NCI-H1048 (cell line): ENCODE measurements around the gene CSRNP2.
"Not testable (repeated sequence)": the region's sequence is repeated elsewhere in the genome, so short reads cannot be mapped to it uniquely, and the experiment has no call there.

ENCODE experiments used
- DNase-seq: peaks from one replicate; lab custom pipeline; 2025; lab: John Stamatoyannopoulos, UW

The CSRNP2 gene, protein sequence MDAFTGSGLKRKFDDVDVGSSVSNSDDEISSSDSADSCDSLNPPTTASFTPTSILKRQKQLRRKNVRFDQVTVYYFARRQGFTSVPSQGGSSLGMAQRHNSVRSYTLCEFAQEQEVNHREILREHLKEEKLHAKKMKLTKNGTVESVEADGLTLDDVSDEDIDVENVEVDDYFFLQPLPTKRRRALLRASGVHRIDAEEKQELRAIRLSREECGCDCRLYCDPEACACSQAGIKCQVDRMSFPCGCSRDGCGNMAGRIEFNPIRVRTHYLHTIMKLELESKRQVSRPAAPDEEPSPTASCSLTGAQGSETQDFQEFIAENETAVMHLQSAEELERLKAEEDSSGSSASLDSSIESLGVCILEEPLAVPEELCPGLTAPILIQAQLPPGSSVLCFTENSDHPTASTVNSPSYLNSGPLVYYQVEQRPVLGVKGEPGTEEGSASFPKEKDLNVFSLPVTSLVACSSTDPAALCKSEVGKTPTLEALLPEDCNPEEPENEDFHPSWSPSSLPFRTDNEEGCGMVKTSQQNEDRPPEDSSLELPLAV

GRCh38 chr12:51083126-51083833 lies at the start of gene CSRNP2:
Gene CSRNP2 (minus strand): TSS chr12:51083596. CDS start chr12:51076561, 7,035 bp downstream.
- DNase-seq = peak; percentile 88

GRCh38 chr12:51132693-51133092 lies 49.3 kb upstream of the CSRNP2 start:
- DNase-seq = no peak

DNA sequence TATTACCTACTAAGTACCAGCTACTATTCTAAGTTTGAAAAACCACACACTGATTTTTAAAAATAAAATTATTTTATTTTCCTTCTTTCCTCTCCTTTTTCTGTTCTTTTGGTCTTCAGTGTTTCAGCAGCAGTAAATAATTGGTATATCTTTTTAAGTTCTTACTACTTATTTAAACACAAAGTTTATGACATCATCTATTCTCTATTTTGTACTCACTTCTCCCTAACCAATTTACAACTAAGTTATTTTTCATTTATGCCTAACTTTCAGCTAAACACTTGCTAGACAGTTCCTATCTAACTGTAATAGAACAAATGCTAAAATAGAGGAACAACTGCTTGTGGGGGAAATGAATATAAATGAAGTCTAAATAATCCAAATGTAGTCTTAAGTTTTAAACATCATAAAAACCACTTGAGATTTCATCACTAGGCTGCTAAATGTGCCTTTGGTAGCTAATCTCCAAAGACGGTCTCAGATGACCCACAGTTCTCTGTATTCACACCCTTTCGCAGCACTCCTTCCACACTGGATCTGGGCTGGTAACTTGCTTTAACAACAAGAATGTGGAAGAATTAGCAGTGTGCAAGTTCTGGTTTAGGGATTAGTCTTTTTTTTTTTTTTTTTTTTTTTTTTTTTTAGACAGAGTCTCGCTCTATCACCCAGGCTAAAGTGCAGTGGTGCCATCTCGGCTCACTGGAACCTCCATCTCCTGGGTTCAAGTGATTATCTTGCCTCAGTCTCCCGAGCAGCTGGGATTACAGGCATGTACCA lies 48.5 kb upstream of the CSRNP2 start:
- no peak for DNase-seq

- DNase-seq = no peak
These were observed 45.5 kb upstream of the CSRNP2 start for GRCh38 chr12:51128919-51129318.

DNA sequence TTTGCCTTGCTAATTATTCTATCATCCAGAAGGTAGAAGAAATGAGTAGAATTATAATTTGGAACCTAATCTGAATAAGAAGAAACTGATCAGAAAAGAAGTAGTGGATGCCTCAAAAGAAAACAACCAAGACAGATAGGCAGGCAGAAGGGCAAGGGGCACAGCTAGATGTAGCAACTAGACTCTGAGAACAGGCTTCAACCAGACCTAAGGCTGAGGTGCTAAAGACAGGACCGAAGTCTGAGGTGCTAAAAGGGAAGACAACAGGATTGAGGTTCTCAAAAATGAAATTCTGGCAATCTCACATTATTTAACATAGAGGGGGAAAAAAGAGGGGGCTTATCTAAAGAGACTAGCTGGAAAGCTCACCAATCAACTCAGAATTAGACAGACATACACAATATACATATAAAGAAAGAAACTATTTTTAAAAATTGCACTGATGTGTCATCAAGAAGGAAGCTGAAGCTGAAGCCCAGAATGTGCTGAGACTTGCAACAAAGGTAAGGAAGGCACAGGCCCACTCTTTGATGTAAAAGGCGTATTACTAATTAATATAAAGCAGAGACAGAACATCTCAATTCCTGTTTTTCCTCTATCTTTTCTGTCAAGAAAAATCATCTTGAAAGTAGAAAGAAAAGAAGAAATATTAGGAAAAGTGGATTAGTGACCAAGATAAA lies 43.8 kb upstream of the CSRNP2 start:
- DNase-seq = no peak

- DNase-seq = no peak
These were observed 42.9 kb upstream of the CSRNP2 start for GRCh38 chr12:51126297-51126696.

GRCh38 chr12:51124504-51124903 lies 41.1 kb upstream of the CSRNP2 start:
- DNase-seq = no peak

DNA sequence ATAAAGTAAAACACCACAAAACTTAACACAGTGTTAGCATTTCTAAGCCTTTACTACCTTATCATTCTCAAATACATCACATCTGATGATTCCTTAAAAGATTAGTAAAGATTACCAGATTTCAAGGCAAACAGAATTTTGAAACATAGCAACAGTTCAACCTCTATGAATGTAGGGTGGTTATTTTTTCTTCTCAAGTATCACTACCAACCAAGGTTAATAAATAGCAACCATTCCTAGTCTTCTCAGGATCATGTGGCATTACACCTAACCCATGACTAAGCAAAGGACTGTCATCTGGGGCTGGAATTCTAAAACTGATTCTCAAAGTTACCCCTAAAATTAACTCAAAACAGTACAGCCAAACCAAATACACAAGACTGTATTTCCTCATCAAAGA lies 39.4 kb upstream of the CSRNP2 start:
- DNase-seq = no peak

DNA sequence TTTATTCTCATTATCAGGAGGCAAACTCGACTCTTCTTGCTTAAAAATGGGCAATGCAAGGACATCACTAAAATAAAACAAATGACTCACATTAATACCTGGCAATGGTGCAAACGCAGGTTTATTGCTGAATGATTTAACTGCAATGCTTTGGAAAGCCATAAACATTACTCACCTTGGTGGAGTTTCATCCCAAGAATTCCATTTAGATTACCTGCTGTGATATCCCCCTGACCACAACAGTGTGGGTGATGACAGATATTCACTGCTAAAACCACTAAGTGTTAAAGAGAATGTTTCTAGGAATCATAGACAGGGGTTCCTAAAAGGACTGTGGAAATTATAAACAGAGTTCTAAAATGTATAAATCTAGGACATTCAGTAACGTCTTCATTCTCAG lies 35.3 kb upstream of the CSRNP2 start:
- no peak for DNase-seq

DNA sequence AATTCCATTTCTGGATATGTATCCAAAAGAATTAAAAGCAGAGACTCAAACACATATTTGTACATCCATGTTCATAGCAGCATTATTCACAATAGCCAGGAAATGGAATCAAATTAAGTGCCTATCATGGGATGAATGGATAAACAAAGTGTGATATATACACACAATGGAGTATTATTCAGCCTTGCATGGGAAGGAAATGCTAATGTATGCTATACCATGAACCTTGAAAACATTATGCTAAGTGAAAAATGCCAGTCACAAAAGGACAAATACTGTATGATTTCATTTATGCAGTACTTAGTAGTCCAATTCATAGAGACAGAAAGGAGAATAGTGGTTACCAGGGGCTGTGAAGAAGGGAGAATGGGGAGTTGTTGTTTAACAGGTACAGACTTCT lies 32.1 kb upstream of the CSRNP2 start:
- DNase-seq = no peak

DNA sequence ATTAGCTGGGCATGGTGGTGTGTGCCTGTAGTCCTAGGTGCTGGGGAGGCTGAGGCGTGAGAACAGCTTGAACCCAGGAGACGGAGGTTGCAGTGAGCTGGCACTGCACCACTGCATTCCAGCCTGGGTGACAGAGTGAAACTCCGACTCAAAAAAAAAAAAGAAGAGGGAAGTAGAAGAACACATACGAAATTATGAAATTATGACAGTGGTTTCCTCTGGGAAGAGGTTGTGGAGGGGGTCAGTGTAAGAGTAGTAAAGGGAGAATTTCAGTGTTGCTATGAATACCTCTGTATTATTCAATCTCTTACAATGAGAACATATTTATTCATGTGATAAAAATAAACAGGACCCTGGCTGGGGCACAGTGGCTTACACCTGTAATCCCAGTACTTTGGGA lies 24.7 kb upstream of the CSRNP2 start:
- no peak for DNase-seq

GRCh38 chr12:51103977-51104376 lies 20.6 kb upstream of the CSRNP2 start:
- no peak for DNase-seq

DNA sequence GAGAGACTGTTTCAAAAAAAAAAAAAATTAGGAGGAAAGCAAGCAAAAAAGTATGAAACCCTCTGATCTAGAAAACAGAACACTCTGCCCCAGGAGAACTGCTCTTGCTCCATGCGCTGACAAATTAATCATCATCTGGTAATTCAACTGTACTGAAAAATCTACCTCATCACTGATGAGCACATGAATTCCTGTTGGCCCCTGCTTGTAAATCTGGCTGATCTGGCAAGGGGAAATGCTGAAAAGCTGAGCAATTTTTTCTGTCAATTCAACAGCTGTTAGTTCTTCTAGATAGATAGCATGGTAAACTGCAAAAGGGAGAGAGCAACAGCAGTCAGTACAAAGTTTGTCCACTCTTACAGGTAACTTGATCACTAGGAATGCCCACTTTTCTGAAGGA lies 15.2 kb upstream of the CSRNP2 start:
- no peak for DNase-seq

DNA sequence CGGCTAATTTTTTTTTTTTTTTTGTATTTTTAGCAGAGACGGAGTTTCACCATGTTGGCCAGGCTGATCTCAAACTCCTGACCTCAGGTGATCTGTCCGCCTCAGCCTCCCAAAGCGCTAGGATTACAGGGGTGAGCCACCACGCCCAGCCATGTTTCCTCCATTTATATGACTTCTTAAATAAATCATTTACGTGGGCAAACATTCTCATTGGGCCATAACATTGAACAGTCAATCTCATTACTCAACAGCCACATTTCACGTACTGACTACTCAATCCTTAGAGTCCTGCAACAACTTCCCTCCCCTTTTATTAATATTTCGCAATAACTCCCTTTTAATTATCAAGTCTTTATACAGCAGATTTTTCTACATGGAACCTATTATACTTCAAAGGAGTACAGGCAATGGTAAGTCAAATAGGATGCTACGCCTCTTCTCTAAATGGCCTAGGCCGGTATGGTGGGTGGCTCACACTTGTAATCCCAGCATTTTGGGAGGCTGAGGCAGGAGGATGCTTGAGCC lies 7.4 kb upstream of the CSRNP2 start:
- DNase-seq = no peak

- no peak for DNase-seq
These were observed 4.4 kb upstream of the CSRNP2 start for GRCh38 chr12:51087818-51088217.

GRCh38 chr12:51086933-51087332 lies 3.5 kb upstream of the CSRNP2 start:
- no peak for DNase-seq

- no peak for DNase-seq
These were observed 2.4 kb upstream of the CSRNP2 start for GRCh38 chr12:51085757-51086156.

GRCh38 chr12:51082561-51083125 lies 753 bp downstream of the CSRNP2 start:
- no peak for DNase-seq

DNA sequence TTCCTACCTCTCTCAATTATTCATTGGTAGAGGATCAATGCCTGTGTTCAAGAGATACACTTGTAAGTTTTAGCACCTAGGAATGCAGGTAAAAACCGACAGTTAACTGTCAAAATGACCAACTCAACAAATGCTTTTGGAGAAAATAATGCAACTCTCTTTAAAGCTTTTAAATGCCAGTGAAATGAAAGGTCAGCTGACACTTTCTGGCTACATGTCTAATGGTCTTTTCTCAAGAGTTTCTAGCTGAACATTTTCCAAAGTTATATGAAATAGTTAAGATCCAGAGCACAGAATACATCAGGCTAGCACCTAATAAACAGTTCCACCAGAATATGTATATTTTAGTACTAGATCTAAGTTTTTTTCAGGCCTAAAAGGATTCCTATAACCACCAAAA lies 2.0 kb downstream of the CSRNP2 start:
- DNase-seq = no peak

DNA sequence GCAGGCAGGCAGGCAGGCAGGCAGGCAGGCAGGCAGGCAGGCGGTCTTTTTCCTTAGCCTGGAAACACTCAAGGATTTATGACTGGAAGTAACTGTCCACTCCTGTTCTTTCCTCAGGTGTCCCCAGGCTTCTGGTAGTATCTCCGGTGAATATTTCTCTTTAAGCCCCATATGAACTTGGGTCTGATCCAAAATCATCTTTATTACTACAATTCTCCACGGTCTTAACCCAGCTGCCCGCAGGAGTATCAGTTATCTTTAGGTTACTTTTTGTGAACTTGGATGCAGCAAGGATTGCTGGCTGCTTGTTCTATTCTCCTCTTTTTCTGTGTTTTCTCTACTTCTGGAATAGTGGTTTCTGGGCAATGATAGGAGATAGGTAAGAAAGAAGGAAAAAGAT lies 3.3 kb downstream of the CSRNP2 start:
- DNase-seq = no peak

- DNase-seq = not testable (repeated sequence)
These were observed 4.5 kb downstream of the CSRNP2 start for GRCh38 chr12:51078866-51079265.
